BJ (cell line): Measurements from ENCODE around the gene RFX4. TPM values are rescaled to one million over a fixed set of nuclear protein-coding genes. Genes with fewer than 3 reads are reported as not detected.

Source experiments
- CTCF ChIA-PET: fragments of 350-600 bp; formaldehyde crosslinking; extraction: SDS; loops from one replicate; lab custom pipeline; 2021; ENCODE audit warnings: antibody characterized with exemption, inconsistent platforms; lab: Yijun Ruan, JAX
- POLR2A ChIA-PET: fragments of 300-600 bp; sonication (Branson Sonifier 250); formaldehyde crosslinking; extraction: SDS; loops from one replicate; lab custom pipeline; 2021; ENCODE audit warnings: antibody characterized with exemption; lab: Charles Lee
- DNase-seq: peaks from one replicate; pipeline ENCODE4 v3.0.0-alpha.2; 2011; ENCODE audit warnings: low read depth
- H3K27me3 ChIP-seq: 2 replicates; pipeline ENCODE4 v1.6.0; 2011; ENCODE audit warnings: low read length; ENCODE audit not compliant: control insufficient read depth, insufficient read depth
- H3K36me3 ChIP-seq: 2 replicates; pipeline ENCODE4 v1.5.1; 2011; ENCODE audit warnings: low read length; ENCODE audit not compliant: control insufficient read depth, insufficient read depth
- H3K4me3 ChIP-seq: 2 replicates; pipeline ENCODE4 v1.5.1; 2011; ENCODE audit warnings: low read depth, mild to moderate bottlenecking, control low read depth, low read length
- CTCF ChIP-seq: IDR thresholded peaks from 2 replicates; pipeline ENCODE4 v1.5.1; 2011; ENCODE audit warnings: low read depth, mild to moderate bottlenecking, control low read depth, inconsistent platforms, low read length, moderate library complexity; ENCODE audit not compliant: insufficient read depth
- polyA plus RNA-seq: library from polyadenylated mRNA; depleted of rRNA; stranded (reverse); fragments of >200 nt; gene quantifications from 2 replicates; pipeline ENCODE4 v1.2.3, GENCODE V29; 2011

RFX4 gene
- polyA plus RNA-seq, 1 experiment, result not detected

- ChIA-PET POLR2A (no interaction called here), CTCF (no interaction called here)
- no peak for DNase-seq
- Histone ChIP-seq H3K36me3 (no peaks in the 10 kb centered on the region), H3K27me3 (peaks cover 57% of the 10 kb centered on the region), H3K4me3 (no peak overlapping the region)
- no peak for TF ChIP-seq CTCF
These were observed 2.9 kb downstream of the RFX4 start for GRCh38 chr12:106585521-106586277.

- ChIA-PET CTCF (no interaction called here), POLR2A (no interaction called here)
- no peak for TF ChIP-seq CTCF
- no peak overlapping the region for H3K4me3 ChIP-seq
- no peaks in the 10 kb centered on the region for H3K36me3 ChIP-seq
- peaks cover 51% of the 10 kb centered on the region for H3K27me3 ChIP-seq
- DNase-seq, result no peak
These were observed 3.5 kb downstream of the RFX4 start for GRCh38 chr12:106586278-106586802.

- ChIA-PET CTCF (no interaction called here), POLR2A (no interaction called here)
- Histone ChIP-seq H3K4me3 (no peak overlapping the region), H3K36me3 (no peaks in the 10 kb centered on the region), H3K27me3 (peaks cover 51% of the 10 kb centered on the region)
- no peak for TF ChIP-seq CTCF
- no peak for DNase-seq
These were observed 4.2 kb downstream of the RFX4 start for GRCh38 chr12:106586803-106587684.

- Histone ChIP-seq H3K36me3 (no peaks in the 10 kb centered on the region), H3K4me3 (no peak overlapping the region), H3K27me3 (peaks cover 39% of the 10 kb centered on the region)
- ChIA-PET POLR2A (no interaction called here), CTCF (interaction anchor here (0.6 kb wide), 1 partner anchor 91 kb away, joined by 3 read pairs; no protein-coding TSS in a partner anchor)
- DNase-seq, result no peak
- TF ChIP-seq CTCF, result no peak
These were observed 6.0 kb downstream of the RFX4 start for GRCh38 chr12:106588771-106589170.

- Histone ChIP-seq H3K27me3 (peaks cover 26% of the 10 kb centered on the region), H3K4me3 (no peak overlapping the region), H3K36me3 (no peaks in the 10 kb centered on the region)
- DNase-seq, result no peak
- CTCF ChIA-PET, result no interaction called here
- POLR2A ChIA-PET, result no interaction called here
- no peak for TF ChIP-seq CTCF
These were observed 7.8 kb downstream of the RFX4 start for GRCh38 chr12:106590601-106591000.
